NCI-H510A (cell line): ENCODE measurements around the gene CNTFR.

ENCODE experiments used
- DNase-seq: peaks from one replicate; lab custom pipeline; 2025; lab: John Stamatoyannopoulos, UW

CNTFR gene

DNA sequence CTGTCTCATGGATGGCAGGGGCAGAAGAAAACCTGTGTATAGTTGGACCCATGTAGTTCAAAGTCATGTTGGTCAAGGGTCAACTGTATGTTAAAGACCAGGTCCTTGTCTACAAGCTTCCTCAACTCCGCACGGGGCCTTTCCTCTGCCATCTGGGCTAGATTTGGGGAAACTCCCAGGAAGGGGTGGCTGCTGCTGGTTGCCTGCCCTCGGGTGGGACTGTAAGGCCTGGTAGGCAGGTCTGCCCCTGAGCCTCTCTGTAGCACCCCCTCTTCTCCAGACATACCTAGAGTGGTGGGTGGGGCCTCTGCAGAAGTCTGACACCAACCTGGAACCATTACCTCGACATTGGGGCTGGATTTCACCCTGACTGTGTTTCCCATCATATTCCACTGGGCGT lies 82.0 kb downstream of the CNTFR start:
- no peak for DNase-seq

- DNase-seq, result no peak
These were observed 82.9 kb downstream of the CNTFR start for GRCh38 chr9:34506623-34507022.

GRCh38 chr9:34505370-34506120 lies 84.0 kb downstream of the CNTFR start:
- no peak for DNase-seq

DNA sequence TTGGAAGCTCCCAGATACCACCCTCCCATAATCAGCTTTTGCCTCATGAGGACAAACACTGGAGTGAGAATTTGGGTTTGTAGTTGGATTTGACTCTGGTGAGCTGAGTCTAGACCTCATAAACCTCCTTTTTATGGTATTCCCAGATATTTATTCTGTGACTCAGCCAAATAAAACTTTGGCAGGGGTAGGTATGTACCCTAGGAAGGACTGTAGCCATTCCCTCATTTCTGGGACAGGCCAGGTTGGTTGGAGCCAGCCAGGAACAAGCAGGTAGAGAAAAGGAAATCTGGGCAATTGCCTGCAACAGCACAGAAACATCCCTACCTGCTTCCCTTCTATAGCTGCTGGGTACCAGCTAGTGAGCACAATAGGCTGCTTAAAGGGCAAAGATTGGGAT lies 86.1 kb downstream of the CNTFR start:
- DNase-seq, result no peak

DNA sequence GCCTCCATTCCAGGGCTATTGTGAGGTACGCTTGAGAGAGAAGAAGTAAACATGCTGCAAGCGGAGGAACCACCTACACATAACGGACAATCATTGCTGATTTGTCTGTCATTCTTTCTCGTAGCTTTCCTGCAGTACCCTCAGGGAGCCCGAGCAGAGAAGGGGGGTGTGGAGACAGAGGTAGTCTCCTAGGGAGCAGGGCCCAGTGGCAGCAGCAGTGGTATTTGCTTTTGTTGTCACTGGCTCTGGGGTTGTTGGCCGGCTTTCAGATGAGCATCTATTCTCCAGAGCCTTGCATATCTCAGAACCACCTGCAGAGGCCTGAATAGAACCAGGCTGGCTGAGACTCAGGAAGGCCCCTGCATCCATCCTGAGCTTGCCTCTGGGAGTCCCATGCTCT lies 86.6 kb downstream of the CNTFR start:
- no peak for DNase-seq

- DNase-seq, result no peak
These were observed 87.1 kb downstream of the CNTFR start for GRCh38 chr9:34502471-34502870.

DNA sequence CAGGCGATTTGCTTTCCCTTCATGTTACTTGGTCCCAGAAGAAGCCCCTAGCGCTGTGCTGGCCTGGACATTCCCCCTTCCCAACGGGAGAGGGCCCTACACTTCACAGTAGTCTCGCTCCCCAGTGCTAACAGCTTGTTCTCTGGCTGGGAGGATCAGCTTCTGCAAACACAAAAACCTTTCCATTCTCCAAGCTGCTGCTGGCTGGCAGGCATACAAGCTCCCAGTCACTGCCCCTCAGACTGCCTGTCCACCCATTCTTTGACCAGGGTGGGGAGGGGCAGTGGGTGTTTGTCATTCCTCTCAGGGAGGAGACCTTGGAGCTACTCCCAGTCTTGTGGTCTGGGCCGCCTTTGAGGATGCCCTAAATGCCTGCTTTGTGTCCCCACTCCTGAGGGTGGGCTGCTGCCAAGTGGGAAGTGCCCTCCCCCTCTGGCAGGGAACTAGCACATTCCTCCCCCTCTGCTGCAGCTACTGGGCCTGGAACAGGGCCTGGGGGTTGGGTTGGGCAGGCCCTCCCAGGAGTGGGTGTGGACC lies 87.6 kb downstream of the CNTFR start:
- no peak for DNase-seq
